ENCODE measurements around the gene KIAA1217. TPM values are rescaled to one million over a fixed set of nuclear protein-coding genes. Genes with fewer than 3 reads are reported as not detected.

KIAA1217 gene
- total RNA-seq, 3 donors from 2014 or later (not counting 1 experiment from before 2014, with no cell fraction given), result not detected

- Histone ChIP-seq H3K27ac (ENCODE audit: low read length) (no peak overlapping the region), H3K27me3 (ENCODE audit: control insufficient read depth, insufficient read depth, low read length) (no peaks in the 10 kb centered on the region), H3K4me3 (ENCODE audit: low read length) (no peak overlapping the region), H3K4me1 (ENCODE audit: control insufficient read depth, insufficient read depth, low read length) (no peaks in the 10 kb centered on the region), H3K36me3 (ENCODE audit: control insufficient read depth, insufficient read depth, low read length) (no peaks in the 10 kb centered on the region), H3K9me3 (ENCODE audit: control insufficient read depth, insufficient read depth, low read length) (no peaks in the 10 kb centered on the region)
- Mint-ChIP-seq H3K36me3 (no peaks in the 10 kb centered on the region), H3K9me3 (peaks cover 9 to 13% of the 10 kb centered on the region in 2 donors), H3K4me3 (no peak overlapping the region), H3K4me1 (no peaks in the 10 kb centered on the region), H3K27ac (no peak overlapping the region), H3K27me3 (ENCODE audit: low read depth in 2 of 2) (no peaks in the 10 kb centered on the region)
- no peak for ATAC-seq
- DNase-seq, result no peak
- 80% methylated on average over 3 of the region's 4 CpGs for whole genome bisulfite sequencing (ENCODE audit: insufficient coverage)
- intact Hi-C loops (cut with micrococcal nuclease), result no loop called here
- no peak for TF ChIP-seq CTCF (IDR thresholded peaks at IDR 0.05)
Measured at GRCh38 chr10:24287559-24288195, 78.7 kb downstream of the KIAA1217 start.

- H3K36me3 Mint-ChIP-seq, result no peaks in the 10 kb centered on the region
- ATAC-seq (no peak), DNase-seq (no peak)
- Histone ChIP-seq H3K27ac (ENCODE audit: low read length) (no peak overlapping the region), H3K9me3 (ENCODE audit: control insufficient read depth, insufficient read depth, low read length) (no peaks in the 10 kb centered on the region), H3K36me3 (ENCODE audit: control insufficient read depth, insufficient read depth, low read length) (no peaks in the 10 kb centered on the region), H3K4me3 (ENCODE audit: low read length) (no peak overlapping the region), H3K4me1 (ENCODE audit: control insufficient read depth, insufficient read depth, low read length) (no peaks in the 10 kb centered on the region), H3K27me3 (ENCODE audit: control insufficient read depth, insufficient read depth, low read length) (no peaks in the 10 kb centered on the region)
- peaks cover 9 to 13% of the 10 kb centered on the region in 2 donors for H3K9me3 Mint-ChIP-seq
- intact Hi-C loops (cut with micrococcal nuclease), result no loop called here
- no peaks in the 10 kb centered on the region for H3K27me3 Mint-ChIP-seq (ENCODE audit: low read depth in 2 of 2)
- H3K4me1 Mint-ChIP-seq, result no peaks in the 10 kb centered on the region
- 76% methylated on average over 1 of the region's 1 CpG for WGBS (ENCODE audit: insufficient coverage)
- no peak overlapping the region for H3K27ac Mint-ChIP-seq
- no peak overlapping the region for H3K4me3 Mint-ChIP-seq
- no peak for TF ChIP-seq CTCF (IDR thresholded peaks at IDR 0.05)
Measured at GRCh38 chr10:24288581-24288980, 79.6 kb downstream of the KIAA1217 start.

- 82% methylated on average over 3 of the region's 3 CpGs for WGBS (ENCODE audit: insufficient coverage)
- Histone ChIP-seq H3K27me3 (ENCODE audit: control insufficient read depth, insufficient read depth, low read length) (no peaks in the 10 kb centered on the region), H3K4me1 (ENCODE audit: control insufficient read depth, insufficient read depth, low read length) (no peaks in the 10 kb centered on the region), H3K4me3 (ENCODE audit: low read length) (no peak overlapping the region), H3K27ac (ENCODE audit: low read length) (no peak overlapping the region), H3K9me3 (ENCODE audit: control insufficient read depth, insufficient read depth, low read length) (no peaks in the 10 kb centered on the region), H3K36me3 (ENCODE audit: control insufficient read depth, insufficient read depth, low read length) (no peaks in the 10 kb centered on the region)
- no peak for TF ChIP-seq CTCF (IDR thresholded peaks at IDR 0.05)
- intact Hi-C loops (cut with micrococcal nuclease), result no loop called here
- no peak for ATAC-seq
- H3K27me3 Mint-ChIP-seq (ENCODE audit: low read depth in 2 of 2), result no peaks in the 10 kb centered on the region
- no peak overlapping the region for H3K27ac Mint-ChIP-seq
- no peak overlapping the region for H3K4me3 Mint-ChIP-seq
- peaks cover 10 to 13% of the 10 kb centered on the region in 2 donors for H3K9me3 Mint-ChIP-seq
- DNase-seq, result no peak
- no peaks in the 10 kb centered on the region for H3K4me1 Mint-ChIP-seq
- H3K36me3 Mint-ChIP-seq, result no peaks in the 10 kb centered on the region
Measured at GRCh38 chr10:24289235-24289634, 80.3 kb downstream of the KIAA1217 start.
